ENCODE results near the gene RAB14.

Gene RAB14

GRCh38 chr9:121201738-121202533 lies at the start of gene RAB14:
Gene RAB14 (minus strand): TSS chr9:121201869. CDS start chr9:121193412, 8,457 bp downstream.
- no peak for FAIRE-seq

DNA sequence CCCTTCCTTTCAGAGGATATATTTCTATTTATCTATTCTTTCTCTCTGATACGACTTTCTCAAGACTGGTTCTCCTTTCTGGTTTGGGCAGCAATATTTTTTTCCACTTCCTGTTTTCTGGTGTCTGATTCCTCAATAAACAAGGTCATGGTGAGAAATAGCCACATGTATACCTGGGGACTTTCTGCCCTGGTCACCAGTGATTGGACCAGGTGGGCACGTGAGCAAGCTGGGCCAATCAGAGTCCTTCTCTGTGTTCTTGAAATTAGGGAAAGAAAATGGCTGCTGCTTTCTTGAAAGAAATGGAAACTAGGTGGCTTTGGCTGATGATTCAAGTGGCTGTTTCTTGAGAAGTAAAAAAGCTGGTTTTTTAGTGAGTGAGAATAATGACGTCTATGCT lies 47.9 kb upstream of the RAB14 start:
- no peak for FAIRE-seq

DNA sequence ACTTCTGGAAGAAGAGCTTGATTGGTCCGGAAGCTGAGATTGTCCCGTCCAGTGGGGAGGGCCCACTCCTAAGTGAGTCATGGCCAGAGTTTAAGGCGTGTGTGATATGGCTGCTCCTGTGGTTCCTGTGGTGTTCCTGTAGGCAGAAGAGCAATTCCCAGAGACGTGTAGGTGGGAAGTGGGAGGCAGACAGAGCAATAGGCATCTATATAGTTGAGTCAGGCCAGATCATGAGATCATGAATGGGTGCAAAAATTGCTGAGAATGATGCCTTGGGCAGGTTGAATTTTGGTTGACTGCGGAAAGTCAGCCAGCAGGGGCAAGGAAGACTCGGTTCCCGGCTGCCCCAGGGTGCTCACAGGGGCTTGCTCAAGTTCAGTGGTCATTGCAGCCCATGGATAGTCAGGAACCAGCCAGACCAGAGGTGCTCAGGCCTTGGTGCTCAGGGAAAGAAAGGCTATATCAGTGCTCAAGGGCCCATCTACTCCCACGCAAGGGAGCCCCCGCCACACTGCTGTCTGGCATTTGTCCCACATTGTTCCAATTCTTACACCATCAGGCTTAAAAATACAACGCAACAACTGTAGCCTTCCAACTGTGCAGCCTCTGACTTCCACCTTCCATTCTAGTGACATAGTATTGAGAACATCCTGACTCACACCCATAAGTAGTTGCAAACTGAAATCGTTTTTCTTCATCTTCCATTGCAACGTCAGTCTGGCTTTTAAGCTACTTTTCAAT lies 45.3 kb upstream of the RAB14 start:
- FAIRE-seq: no peak

- FAIRE-seq: no peak
These were observed 41.3 kb upstream of the RAB14 start for GRCh38 chr9:121242959-121243346.

- FAIRE-seq: no peak
These were observed 40.7 kb upstream of the RAB14 start for GRCh38 chr9:121242219-121242958.

DNA sequence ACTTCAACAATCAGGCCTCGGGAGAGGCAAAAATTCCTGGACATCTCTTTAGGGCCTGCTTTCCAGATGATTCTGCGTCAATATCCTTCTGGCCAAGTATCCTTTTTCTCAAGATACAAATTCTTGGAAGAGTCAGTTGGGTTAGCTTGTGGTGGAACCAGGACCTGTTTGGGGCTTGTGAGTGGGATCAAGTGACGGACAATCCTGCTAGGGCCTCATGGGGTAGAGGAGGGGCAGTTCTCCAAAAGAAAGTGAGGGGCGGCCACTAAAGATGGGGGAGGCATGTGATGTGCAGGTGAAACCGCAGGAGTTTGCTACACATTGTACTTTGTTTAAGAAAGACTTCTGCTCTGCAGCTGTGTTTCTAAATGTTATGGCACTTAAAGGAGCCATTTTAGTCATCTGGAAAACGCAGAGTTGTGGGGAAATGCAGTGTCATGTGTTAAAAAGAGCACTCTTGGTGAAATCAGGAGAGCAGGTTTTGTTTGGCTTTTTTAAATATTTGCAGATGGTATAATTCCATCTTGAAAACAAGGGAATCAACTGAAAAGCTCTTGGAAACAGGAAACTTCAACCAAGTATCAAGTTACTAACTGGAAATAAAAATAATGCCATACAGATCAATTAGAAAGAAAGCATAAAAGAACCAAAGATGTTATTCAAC lies 38.9 kb upstream of the RAB14 start:
- no peak for FAIRE-seq

DNA sequence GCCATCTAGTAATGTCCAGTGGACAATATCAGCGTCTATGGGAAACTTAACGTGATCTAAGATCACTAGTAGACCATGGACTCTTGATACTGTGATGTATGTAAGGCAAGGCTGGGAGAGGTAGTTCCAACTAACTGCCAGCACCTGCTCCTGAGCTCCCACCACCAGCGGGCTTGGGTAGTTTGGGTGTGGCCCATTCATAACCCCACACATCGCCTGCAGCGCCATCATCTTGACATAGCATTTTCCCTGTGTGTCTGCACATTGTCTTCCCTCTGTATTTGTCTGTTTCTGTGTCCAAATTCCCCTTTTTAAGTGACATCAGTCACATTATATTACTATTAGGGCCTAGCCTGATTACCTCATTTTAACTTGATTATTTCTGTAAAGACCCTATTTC lies 38.2 kb upstream of the RAB14 start:
- FAIRE-seq: no peak

DNA sequence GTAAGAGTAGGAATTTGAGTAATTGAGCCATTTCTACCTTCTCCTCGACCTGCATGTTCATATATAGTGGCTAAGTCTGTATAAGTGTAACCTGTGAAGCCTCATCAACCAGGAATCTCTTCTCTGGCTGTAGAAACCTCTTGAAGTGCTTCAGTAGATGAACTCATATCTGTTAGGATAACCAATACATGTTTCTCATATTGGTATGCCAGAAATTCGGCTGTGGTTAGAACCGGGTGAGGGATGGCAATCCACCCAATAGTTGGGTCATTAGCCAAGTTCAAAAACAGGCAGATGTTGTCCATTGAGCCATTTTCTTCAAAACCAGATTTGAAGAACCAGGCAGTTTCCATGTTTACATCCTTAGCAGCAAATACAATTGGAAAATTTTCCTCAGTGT lies 37.4 kb upstream of the RAB14 start:
- no peak for FAIRE-seq

DNA sequence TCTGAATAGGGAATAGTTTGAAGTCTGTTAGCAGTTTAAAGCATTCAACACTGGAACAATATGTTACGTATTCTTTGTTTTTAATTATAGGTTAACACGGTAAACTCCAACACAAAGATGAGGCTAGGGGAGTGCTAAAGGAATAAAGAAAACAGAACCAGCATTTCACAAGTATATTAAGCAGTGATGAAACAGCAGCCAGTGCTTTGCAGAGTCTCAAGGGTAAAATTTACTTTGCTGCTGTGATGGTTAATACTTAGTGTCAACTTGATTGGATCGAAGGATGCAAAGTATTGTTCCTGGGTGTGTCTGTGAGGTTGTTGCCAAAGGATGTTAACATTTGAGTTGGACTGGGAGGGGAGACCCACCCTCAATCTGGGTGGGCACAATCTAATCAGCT lies 36.2 kb upstream of the RAB14 start:
- no peak for FAIRE-seq

GRCh38 chr9:121235512-121235911 lies 33.8 kb upstream of the RAB14 start:
- FAIRE-seq: no peak

- FAIRE-seq: no peak
These were observed 33.1 kb upstream of the RAB14 start for GRCh38 chr9:121234832-121235161.

DNA sequence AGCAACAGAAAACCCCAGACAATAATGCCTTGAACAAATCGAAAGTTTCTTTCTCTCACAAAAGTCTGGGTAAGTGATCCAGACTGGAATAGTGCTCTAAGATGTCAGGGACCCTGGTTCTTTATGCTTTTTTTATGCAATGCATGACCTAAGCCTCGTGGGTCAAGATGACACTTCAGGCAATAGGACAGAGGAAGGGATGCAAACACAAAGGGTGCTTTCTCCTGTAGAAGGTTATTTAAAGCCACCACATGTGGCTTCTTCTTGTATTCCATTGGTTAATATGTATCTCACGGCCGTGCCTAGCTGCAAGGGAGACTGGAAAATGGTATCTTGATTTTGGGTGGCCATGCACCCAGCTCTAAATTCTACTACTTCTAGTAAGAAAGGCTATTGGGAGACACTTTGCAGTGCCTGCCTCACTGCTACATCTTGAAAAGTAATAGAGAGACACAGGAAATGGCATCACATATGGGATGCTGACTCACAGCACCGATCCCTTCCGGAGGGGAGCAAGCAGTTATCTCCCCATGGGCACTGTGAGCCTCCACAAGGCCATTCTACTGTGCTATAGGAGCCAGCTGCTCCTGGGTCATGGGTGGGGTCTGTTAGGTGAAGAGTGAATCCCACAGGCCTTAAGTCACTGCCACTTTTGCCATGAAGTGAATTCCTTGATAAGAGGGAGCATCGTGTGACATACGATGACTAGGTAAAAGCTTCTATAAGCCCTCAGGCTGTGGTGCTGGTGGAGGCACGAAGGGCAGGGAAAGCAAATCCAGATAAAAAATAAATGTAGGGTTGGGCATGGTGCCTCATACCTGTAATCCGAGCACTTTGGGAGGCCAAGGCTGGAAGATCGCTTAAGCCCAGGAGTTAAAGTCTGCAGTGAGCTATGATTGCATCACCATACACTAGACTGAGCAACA lies 32.5 kb upstream of the RAB14 start:
- no peak for FAIRE-seq

- no peak for FAIRE-seq
These were observed 30.6 kb upstream of the RAB14 start for GRCh38 chr9:121232251-121232650.

GRCh38 chr9:121230256-121230655 lies 28.6 kb upstream of the RAB14 start:
- FAIRE-seq: no peak

DNA sequence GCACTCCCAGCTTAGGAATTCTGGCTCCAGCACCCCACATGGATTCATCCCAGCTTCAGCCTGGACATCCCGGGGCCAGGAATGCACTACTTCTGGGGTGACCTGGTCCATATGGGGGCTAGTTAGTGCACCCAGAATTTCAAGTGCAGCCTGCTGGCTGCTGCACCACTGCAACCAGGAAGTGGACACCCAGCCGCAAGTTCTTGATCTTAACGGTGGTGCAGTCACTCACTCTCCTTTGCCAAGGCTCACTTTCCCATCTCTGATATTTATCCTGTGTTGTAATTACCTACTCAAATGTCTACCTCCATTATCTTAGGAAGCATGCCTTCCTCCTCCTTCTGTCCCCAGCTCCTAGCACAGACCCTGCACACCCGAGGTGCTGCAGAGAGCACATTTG lies 26.2 kb upstream of the RAB14 start:
- no peak for FAIRE-seq

DNA sequence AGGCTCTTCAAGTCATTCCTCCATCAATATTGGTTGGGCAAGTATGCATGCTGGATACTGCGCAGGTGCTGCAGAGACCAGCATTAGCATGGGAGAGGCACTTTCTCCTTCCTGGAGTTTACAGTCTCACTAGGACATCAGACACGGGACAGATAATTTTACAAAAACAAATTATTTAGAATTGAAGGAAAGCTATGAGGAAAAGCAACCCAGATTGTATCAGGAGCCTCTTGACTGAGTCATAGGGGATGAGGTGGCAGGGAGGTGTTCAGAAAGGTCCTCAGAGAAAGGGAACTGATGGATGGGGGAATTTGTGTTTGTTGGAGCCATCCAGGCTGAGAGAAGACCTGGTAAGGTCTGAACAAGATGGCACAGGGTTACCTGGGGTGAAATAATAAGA lies 24.5 kb upstream of the RAB14 start:
- no peak for FAIRE-seq

DNA sequence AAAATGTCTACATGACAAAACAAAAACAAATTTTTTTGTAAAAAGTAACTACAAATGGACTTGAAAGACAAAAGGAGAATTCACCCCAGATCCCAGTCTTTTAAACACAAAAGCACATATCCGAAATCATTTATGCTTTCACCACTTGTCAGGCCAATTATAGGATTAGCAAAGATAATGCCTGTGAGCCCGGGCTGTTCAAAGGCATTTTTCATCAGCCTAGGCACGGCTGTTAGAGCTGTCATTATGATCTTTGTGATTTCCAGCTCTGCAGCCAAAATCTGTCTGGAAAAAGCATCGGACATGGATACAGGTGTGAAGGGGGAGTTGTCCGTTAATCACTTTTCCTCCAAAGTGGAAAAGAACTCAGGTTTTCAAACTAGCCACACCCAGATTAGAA lies 23.6 kb upstream of the RAB14 start:
- no peak for FAIRE-seq

DNA sequence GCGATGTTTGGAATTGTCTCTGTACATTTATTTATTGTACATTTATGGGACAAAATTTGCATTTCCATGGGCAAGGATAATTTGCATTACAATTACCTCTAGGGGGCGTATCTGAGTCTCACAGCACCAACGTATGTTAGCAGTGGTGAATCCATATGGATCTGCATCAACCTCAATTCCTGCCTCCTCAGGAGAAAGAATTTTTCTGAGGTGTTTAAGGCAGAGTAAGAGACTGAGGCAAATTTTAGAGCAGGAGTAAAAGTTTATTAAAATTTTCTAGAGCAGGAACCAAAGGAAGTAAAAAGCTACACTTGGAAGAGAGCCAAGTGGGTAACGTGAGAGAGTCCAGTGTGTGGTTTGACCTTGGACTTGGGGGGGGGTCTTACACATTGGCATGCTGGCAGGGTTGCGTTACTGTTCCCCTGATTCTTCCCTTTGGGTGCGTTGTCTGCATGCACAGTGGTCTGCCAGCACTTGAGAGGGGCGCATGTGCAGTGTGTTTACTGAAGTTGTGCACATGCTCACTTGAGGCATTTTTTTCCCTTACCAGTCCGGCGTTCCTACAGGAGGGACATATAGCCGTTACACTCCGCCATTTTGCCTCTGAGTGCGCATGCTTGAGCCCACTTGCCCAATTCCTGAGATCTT lies 21.0 kb upstream of the RAB14 start:
- no peak for FAIRE-seq

GRCh38 chr9:121221664-121222055 lies 20.0 kb upstream of the RAB14 start:
- no peak for FAIRE-seq

DNA sequence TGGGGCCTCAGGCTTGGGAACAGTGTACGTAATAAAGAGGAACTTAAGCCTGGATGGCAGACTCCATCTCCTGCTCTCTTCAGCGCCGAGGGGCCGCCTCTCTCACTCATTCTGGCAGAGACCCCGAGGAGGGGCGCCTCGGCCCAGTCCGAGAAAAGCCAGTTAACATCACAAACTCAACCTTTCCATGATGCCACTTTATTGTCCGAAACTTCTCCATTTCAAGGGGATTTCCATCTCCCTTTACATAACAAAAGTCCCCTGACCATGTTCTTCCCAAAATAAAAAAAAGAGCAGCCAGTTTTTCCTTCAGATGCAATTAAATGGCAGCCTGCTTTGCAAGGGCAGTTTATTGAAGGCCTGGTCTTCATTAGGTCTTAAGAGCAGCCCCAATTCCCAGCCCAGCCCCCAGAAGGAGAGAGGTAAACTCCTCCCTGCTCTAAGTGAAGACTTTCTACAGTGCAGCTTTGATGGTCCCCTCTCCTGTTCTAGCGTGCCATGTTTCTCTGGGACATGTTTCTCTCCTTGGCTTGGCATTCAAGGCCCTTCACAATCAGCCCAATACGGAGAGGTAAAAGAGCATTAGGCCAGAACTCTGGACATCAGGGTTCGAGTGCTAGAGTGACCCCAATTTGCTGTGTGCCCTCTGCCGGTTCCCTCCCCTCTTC lies 19.5 kb upstream of the RAB14 start:
- no peak for FAIRE-seq

GRCh38 chr9:121219530-121219929 lies 17.9 kb upstream of the RAB14 start:
- FAIRE-seq: no peak

Data from colon (tissue), 2 donors.